GM18868 (cell line): ENCODE data around the gene ITGAD.
A peak's percentile ranks its signal among the peaks of the same experiment; 100 is the strongest.

Source experiments
- ATAC-seq: cut with Tn5 transposase; IDR thresholded peaks from one replicate; pipeline ENCODE4 v1.9.1; 2021; ENCODE audit warnings: mild to moderate bottlenecking, moderate library complexity; ENCODE audit not compliant: unreplicated experiment

Gene ITGAD

GRCh38 chr16:31365131-31365865, 27.8 kb upstream of the ITGAD start:
- ATAC-seq = peak; percentile 77

DNA sequence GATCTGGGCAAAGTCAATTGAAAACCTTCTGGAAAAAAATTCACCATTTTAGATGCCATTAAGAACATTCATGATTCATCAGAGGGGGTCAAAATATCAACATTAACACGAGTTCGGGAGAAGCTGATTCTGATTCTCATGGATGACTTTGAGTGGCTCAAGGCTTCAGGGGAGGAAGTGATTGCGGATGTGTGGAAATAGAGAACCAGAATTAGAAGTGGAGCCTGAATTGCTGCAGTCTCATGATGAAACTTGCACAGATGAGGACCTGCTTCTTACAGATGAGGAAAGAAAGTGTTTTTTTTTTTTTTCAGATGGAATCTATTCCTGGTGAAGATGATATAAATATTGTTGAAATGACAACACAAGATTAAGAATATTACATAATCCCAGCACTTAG, 25.3 kb upstream of the ITGAD start:
- ATAC-seq = no peak

DNA sequence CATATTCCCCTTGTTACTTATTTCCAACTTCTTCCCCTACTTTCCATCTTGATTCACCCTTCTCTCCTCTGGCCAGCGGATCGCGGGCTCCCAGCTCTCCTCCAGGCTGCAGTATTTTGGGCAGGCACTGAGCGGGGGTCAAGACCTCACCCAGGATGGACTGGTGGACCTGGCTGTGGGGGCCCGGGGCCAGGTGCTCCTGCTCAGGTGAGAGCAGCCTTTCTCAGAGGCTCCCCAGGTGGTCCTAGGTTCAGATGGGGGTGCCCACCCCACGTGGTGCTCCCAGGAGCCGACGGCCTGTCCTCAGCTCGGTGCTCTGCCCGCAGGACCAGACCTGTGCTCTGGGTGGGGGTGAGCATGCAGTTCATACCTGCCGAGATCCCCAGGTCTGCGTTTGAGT, 22.1 kb upstream of the ITGAD start:
- ATAC-seq = no peak

GRCh38 chr16:31371619-31372484, 21.3 kb upstream of the ITGAD start:
- no peak for ATAC-seq

- no peak for ATAC-seq
Observed at GRCh38 chr16:31373235-31373634, 19.9 kb upstream of the ITGAD start.

DNA sequence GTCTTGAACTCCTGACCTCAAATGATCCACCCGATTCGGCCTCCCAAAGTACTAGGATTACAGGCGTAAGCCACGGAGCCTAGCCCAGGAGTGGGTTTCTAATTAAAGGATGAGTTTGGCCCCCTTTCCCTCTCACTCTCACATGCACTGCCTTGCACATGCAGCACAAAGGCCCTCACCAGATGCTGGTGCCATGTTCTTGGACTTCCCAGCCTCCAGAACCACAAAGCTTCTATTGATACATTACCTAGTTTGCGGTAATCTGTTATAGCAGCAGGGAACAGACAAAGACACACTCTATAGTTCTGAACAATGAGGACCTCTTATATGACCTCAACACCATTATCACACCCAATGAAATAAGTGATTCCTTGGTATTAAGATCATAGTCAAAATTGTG, 17.9 kb upstream of the ITGAD start:
- ATAC-seq = no peak

- no peak for ATAC-seq
Observed at GRCh38 chr16:31376705-31377104, 16.4 kb upstream of the ITGAD start.

DNA sequence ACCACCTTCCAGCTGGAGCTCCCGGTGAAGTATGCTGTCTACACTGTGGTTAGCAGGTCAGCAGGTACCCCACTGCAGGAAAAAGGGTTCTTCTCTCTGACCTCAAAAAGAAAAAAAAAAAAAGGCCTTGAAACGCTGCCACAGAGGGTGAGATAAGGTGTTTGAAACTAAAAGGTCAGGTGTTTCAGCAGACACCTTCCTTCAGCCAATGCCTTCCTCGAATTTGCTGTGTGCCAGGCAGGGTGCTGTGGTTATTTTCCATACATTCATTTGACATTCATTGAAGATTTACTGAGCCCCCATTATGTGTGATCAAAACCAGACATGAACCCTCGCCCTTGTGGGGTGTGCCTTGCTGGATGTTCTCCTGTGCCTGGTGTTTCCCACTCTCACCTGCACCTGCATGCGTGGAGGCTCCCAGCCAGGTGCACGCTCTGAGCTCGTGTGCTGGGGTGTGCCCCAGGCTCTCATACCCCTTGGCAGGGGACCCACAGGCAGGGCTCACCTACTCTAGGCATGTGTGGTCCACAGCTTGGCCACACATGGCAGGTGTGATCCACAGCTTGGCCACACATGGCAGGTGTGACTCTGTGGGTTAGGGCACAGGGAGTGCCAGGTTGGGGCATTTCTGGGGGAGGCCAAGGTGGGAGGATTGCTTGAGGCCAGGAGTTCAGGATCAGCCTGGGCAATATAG, 15.8 kb upstream of the ITGAD start:
- ATAC-seq = no peak

DNA sequence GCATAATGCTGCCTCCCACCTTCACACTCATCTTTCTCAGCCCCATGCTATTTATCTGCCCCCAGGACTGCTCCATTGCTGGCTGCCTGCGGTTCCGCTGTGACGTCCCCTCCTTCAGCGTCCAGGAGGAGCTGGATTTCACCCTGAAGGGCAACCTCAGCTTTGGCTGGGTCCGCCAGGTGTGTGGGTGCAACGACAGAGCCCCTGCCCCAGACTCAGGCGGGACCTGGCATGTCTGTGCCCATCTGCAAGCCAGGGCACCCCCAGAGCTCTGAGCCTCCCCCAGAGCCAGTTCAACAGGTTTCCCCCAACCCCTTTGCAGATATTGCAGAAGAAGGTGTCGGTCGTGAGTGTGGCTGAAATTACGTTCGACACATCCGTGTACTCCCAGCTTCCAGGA, 12.9 kb upstream of the ITGAD start:
- ATAC-seq = no peak

DNA sequence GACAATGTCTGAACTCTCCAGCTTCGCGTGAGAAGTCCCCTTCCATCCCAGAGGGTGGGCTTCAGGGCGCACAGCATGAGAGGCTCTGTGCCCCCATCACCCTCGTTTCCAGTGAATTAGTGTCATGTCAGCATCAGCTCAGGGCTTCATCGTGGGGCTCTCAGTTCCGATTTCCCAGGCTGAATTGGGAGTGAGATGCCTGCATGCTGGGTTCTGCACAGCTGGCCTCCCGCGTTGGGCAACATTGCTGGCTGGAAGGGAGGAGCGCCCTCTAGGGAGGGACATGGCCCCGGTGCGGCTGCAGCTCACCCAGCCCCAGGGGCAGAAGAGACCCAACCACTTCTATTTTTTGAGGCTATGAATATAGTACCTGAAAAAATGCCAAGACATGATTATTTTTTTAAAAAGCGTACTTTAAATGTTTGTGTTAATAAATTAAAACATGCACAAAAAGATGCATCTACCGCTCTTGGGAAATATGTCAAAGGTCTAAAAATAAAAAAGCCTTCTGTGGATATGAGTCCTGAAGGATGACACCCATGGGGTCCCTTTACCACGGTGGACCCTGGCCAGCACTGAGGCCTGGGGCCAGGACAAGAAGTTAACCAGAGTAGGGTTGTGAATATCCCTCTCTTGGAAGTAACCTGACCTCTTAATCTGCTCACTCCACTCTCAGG, 10.5 kb upstream of the ITGAD start:
- peak; percentile 79 for ATAC-seq

- no peak for ATAC-seq
Observed at GRCh38 chr16:31385680-31386079, 7.5 kb upstream of the ITGAD start.

DNA sequence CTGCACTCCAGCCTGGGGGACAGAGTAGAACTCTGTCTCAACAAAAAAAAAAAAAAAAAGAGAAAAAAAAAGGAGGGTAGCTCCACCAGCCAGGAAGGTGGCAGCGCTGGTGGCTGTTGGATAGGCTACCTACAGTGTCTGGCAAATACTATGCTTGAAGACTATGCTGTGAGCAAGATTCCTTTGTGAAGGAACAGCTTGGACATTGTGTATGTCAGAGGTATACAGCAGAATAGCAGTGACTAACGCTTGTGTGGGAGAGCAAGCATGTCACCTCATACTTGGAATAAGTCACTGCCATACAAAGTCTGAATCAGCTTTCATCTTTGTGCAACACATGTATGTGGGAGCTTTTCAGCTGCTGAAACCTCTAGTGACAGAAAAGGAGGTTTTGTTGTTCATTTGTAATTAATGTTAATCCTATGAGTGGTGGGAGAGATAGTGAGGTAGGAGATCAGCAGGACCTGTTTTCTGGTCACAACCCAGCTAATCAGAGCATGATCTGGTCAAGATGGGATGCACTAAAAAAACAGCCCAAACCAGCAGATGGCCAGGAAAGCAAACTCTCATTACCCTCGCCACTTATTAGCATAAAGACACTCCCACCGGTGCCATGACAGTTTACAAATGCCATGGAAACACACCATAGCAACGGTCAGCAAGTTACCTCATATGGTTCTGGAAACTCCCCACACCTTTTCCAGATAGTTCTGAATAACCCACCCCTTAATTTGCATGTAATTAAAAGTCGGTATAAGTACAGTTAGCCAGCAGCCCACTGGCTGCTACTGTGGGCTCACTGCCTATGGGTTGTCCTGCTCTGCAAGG, 6.8 kb upstream of the ITGAD start:
- ATAC-seq = peak; percentile 76

- no peak for ATAC-seq
Observed at GRCh38 chr16:31388535-31388934, 4.6 kb upstream of the ITGAD start.

DNA sequence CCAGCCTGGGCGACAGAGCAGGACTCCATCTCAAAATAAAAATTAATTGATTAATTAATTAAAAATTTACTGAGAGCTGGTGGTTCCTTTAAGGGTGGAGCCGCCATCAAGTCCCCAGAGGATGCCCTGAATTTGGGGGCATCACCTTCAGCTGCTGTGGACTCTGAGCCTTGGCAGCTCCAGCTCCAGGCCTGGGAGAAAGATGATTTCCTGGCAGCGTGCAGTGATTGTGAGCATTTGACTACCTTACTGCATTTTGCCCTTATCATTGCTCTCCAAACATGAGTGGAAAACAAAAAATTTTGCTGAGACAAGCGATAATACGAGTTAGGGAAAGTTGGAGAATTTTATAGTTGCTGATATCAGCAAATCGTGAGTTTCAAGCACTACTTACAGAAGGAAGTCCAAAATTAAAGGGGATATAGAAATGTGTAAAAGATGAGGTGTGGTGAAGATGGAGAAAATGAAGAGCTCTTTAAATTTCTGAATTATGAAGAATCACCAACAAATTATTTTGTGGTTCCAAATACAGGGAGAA, 2.6 kb upstream of the ITGAD start:
- ATAC-seq = no peak

- ATAC-seq = no peak
Observed at GRCh38 chr16:31395647-31396046, 2.5 kb downstream of the ITGAD start.

DNA sequence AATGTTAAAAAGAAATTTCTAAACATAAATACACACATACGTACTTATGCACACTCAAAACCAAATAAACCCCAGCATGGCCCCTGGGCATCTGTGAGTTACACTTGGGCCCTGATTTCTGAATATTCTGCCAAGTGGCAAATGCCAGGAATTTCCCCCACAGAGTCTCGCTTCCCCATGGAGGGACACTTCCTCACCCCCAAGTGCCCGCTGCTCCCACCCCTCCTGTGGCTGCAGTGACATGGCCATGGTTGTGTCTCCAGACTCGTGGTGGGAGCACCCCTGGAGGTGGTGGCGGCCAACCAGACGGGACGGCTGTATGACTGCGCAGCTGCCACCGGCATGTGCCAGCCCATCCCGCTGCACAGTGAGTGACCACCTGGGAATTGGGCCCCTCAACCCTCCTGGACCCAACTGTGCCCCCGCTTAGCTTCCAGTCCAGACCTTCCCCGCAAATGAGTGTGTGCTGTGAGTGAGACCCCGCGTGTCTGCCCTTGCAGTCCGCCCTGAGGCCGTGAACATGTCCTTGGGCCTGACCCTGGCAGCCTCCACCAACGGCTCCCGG, 4.0 kb downstream of the ITGAD start:
- no peak for ATAC-seq

DNA sequence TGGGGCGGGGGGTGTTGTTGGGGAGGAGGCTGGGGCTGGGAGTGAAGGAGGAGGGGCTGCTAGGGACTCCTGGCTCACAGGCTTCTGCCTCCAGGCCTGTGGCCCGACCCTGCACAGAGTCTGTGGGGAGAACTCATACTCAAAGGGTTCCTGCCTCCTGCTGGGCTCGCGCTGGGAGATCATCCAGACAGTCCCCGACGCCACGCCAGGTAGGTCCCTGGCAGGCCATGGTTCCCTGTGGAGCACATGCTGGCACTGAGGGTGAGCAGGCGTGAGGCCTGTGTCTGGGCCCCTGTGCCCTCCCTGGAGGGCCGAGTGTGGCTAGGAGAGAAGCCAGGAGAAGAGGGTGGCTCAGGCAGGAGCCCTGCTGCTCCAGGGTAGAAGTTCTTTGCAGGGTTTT, 4.6 kb downstream of the ITGAD start:
- ATAC-seq = no peak

GRCh38 chr16:31400191-31400590, 7.1 kb downstream of the ITGAD start:
- ATAC-seq = no peak

DNA sequence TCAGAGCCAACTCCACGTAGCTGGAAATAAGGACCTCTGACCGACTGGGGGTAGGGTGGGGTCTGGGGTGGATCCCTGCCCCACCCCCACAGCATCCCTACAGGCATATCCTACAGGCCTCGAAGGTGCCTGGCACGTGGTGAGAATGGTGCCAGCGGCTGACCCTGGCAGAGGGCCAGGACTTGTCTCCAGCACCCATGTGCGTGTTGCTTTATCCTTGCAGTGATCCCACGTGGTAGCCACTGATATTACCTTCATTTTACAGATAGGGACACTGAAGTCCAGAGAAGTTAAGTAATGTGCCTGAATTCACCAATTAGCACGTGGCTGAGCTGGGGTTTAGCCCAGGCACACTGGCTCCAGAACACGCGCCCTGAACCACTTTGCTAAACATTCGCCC, 8.3 kb downstream of the ITGAD start:
- no peak for ATAC-seq

GRCh38 chr16:31402687-31403086, 9.6 kb downstream of the ITGAD start:
- no peak for ATAC-seq
